CMK (cell line): Measurements from ENCODE around the gene CCDC91.
A peak's percentile ranks its signal among the peaks of the same experiment; 100 is the strongest.
"Not testable (repeated sequence)": the region's sequence is repeated elsewhere in the genome, so short reads cannot be mapped to it uniquely, and the experiment has no call there.

Source experiments
- DNase-seq: peaks from one replicate; pipeline ENCODE4 v3.0.0-alpha.2; 2010; ENCODE audit warnings: low read depth

CCDC91 gene

DNA sequence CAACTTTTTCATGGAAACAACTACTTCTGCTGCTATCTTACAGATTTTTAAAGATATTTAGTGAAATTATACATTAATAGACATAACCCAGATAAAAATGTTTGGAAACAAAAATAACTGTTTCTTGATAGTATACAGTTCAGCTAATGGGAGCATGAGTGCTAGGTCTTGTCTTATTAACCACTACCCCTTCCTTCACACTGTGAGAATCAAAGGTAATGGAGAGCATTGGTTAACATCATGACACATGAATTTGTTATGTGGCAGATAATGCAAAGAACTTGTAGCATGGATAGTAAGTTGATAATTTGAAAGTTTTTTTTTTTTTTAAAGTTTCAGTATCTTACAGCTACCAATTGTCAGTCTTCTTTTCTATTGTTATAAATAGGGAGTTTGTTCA is 44.2 kb downstream of the CCDC91 start:
- no peak for DNase-seq

DNA sequence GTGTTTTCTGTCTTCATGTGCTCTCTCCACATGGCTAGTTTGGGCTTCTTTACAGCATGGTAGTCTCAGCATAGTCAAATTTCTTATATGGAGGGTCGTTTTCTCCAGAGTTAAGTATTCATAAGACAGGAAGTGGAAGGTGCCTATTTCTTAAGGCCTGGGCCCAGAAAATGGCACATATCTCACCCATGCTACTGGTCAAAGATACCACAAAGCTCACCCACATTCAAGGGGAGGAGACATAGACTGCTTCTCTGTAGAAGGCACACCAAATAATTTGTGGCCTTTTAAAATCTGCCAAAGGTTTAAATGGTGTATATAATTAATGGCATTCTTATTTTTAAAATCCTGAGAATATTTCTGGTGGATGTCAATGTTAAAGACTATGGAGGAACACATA is 44.8 kb downstream of the CCDC91 start:
- no peak for DNase-seq

DNA sequence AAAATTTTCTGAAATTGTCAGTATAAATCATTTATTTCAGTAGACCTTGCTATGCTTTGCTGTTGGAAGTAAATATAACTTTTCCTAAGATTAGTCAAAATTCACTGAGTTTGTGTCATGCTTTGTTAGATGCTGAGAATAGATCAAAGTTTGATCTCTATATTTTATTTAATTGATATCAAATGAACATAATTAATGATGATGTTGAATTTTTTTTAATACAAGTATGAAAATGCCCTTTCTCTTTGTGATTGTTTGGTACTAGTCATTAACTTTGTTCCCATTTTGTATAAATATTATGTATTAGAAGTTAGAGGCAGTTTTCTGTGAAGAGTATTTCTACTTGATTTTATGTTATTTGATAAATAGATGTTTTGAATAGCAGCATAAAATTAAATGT is 45.7 kb downstream of the CCDC91 start:
- no peak for DNase-seq

DNA sequence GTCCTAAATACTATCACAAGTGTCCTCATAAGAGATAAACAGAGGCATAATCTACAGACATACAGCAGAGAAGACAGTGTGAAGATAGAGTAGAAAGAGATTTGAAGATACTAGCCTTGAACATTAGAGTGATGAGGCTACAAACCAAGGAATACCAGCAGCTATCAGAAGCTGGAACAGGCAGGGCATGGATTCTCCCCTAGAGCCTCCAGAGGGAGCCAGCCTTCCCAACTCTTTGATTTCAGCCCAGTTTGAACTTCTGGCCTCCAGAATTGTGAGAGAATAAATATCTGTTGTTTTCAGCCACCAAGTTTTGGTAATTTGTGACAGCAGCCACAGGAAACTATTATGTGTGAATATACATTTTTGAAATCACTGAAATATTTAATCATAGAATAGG is 47.2 kb downstream of the CCDC91 start:
- DNase-seq, result no peak

DNA sequence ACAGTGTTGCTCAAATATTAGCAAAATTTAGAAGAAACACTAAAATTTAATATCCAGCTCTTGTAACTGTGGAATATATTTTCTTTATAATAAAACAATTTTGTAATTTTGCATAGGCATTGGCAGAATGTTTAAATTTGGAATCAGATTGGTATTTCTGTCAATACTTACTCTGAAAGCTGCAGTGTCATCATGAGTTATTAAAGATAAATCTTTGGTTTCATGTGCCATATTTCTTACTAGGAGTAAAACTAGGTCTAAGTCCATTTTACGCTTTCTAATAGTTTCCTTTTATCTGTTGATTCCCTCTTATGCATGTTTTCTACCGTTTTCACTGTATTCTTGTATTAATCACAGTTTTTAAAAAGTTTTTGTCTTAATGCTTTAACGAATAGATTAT is 49.7 kb downstream of the CCDC91 start:
- DNase-seq, result no peak

DNA sequence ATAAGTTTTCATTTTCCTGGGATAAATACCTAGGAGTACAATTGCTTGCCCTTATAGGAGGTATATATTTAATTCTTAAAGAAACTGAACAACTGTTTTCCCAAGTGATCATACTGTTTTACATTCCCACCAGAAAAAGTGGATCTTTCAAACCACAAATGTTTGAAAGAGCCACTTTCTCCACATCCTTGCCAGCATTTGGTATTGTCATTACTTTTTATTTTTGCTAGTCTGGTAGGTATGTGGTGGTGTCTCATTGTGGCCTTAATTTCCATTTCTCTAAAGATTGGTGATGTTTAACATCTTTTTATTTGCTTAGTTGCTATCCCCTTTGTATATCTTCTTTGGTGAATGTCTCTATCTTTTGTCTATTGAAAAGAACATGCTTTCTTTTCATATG is 50.6 kb downstream of the CCDC91 start:
- DNase-seq, result no peak

DNA sequence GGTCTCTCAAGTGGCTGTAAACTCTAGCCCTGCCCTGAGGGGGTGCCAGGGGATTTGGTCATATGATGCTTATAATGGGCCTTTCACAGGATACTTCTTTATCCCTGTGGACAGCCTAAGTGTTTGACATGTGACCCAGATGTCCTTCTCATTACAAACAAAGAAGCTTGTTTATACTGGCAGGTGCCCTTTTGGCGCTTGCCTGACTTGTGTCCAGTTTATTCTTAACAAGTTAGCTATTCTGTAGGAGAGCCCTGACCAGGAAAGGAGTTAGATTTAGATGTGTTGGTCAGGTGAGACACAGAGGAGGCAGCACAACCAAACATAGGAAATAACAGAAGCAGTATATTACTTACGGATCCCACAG is 51.9 kb downstream of the CCDC91 start:
- no peak for DNase-seq

DNA sequence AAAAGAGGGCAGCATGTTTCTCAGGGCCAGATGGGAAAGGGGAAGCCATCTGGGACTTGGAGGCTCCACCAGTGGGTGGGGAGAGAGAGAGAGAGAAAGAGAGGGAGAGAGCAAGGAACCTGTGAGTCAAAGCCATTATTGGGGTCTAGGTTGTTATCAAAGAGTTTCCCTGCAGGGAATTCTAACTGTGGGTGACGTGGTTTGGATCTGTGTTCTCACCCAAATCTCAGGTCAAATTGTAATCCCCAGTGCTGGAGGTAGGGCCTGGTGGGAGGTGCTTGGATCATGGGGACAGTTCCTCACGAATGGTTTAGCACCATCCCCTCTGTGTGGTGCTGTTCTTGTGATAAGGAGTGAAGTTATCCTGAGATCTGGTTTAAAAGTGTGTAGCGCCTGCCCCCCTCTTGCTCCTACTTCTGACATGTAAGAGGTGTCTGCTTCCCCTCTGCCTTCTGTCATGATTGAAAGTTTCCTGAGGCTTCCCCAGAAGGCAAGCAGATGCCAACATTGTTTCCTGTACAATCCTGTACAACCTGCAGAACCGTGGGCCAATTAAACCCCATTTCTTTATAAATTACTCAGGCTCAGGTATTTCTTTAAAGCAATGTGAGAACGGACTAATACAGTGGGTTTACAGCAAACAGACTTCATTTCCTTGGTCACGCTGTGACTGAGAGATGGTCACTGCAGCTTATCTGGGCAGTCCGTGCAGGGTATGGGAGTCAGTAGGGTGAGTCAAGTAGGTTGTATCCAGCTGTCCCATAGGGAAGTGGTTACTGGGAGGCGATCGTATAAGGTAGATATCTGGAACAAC is 52.4 kb downstream of the CCDC91 start:
- DNase-seq, result peak; percentile 76

DNA sequence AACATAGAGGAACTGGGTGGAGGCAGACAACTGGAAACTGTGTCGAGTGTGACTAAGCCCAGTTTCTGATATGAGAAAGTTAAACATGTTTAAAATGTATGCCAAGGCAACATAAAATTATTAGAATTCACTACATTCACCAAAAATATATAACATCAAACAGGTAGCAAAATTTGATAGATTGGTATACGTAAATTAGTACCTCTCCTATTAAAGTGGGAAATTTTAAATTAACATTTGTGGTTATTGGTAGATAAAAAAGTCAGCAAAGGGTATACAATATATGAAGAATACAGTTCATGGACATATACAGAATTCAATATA is 53.0 kb downstream of the CCDC91 start:
- DNase-seq, result no peak

DNA sequence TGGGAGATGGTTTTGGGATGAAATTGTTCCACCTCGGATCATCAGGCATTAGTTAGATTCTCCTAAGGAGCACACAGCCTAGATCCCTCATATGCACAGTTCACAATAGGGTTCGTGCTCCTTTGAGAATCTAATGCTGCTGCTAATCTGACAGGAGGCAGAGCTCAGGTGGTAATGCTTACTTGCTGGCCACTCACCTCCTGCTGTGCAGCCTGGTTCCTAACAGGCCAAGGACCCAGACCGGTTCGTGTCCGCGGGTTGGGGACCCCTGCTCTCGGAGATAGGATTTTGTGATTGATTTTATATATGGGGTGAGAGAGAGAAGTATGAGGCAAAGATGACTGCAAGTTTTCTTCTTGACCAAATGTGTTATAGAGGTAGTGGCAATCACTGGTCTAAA is 57.5 kb downstream of the CCDC91 start:
- no peak for DNase-seq

DNA sequence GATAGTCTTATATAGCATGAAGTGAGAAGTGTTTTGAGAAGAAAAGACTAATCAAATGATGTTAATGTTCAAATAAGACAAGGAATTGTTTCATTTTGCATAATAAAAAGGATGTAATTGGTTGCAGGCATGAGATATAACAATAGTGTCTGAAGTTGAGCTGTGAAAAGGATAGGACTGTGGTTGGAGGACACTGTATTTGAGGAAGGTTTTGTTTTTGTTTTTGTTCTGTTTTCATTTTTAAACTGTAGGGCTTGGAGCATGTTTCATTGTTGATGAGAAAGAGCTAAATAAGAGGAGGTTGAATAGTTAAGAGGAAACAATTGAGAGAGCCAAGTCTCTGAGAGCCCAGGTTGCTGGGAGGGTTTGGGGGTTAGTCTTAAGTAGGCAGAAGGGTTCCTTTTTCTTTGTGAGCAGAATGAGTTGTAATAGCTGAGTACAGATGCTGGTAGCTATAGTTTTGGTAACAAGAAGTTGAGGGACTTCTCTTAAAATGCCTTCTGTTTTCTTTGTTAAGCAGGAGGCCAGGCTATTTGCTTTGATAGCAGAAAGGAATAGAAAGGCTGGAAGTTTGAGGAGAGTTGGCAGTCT is 58.4 kb downstream of the CCDC91 start:
- no peak for DNase-seq

DNA sequence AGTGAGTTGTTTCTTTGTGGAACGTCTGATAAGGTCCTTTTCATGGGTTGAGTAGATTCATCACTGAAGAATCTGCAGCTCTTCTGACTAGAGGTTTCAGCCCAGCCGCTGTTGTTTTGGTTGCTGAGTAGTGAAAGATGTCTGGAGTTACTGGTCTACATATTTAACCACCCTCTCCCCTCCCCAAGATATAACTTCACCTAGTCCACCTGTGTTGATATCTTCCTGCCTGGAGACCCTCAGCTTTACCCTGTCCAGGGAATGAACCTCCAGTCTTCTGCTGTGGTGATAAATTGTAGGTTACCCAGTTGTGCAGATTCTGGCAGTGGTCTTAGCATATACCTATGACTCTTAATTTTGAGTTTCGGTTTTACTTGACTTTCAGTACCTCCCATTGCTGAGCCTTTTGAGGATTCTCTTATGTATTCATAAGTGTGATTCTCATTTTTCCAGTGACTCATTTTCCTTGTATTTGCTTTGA is 62.9 kb downstream of the CCDC91 start:
- no peak for DNase-seq

DNA sequence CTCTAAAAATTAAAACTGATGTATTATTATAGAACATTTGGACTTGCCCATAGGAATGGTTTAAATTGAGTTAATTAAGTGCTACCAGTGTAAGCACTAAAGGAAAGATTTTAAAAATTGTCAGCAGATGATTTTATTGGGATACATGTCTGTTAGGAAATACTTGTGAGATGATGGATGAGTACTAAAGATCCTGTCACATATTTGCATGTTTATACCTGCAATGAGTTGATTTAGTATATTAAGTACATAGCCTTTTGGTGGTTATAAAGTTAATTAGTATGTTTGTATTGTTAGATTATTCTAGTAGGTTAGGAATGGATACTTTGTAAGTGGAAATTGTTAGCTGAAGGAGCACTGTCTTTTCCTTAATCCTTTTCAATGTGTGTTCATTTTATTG is 67.2 kb downstream of the CCDC91 start:
- DNase-seq, result no peak

DNA sequence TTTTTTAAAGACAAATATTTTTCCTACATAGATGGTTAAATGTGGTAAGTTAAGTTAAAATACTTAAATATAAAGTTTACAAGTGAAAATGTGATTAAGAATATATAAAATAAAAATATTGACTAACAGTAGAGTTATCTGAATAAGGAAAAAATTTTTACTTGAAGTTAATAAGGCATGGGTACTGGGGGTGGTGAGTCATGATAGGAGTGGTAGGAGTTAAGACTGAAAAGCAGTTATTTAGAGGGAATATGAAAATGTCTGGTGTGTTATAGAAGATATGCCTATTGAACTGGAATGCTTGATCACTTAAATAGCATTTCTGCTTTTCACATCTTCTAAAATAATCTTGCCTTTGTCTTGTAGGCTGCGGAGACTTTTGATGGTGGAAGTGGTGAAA is 68.7 kb downstream of the CCDC91 start:
- no peak for DNase-seq

DNA sequence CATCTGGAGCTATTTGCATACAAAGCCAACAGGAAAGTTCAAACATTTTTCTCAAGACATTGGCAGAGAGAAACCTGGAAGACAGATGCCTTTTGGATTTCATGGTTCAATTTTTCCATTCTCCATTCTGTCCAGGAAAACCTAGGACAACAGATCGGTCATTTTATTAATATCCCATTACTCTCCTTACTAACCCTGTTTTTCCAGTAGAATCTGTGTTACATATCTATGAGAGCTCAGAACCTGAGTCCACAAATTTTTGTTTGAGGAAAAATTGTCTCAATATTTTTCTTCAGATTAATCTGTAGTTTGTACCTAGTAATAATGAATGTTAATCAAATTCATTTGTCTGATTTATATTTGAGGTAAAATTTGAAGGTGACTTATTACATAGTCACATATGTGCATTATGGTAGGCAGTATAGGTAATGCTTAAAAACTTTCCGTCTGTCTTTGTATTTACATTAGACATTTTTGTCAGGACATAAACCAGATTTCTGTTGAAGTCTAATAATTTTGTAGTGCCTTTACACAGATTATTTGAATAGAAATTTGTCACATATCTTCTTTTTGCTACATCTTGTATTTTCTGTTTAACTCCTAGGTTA is 75.3 kb downstream of the CCDC91 start:
- no peak for DNase-seq

DNA sequence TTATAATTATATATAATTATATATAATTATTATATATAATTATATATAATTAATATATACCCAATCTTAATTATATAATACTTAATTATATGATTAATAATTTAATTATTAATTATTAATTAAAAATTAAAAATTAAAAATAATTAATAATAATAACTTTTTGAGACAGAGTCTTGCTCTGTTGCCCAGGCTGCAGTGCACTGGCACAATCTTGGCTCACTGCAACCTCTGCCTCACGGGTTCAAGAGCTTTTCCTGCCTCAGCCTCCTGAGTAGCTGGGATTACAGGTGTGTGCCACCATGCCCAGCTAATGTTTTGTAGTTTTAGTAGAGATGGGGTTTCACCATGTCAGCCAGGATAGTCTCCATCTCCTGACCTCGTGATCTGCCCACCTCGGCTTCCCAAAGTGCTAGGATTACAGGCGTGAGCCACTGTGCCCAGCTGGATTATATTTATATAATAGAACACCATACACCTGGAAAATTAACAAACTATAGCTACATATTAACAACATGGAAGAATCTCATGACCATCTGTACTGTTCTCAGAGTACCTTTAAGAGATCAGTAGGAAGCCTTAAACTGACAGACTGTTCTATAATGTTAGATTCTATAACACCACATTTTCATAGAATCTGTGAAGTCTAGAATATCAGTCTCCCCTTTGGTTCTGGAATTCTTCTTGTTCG is 77.8 kb downstream of the CCDC91 start:
- DNase-seq, result not testable (repeated sequence)

DNA sequence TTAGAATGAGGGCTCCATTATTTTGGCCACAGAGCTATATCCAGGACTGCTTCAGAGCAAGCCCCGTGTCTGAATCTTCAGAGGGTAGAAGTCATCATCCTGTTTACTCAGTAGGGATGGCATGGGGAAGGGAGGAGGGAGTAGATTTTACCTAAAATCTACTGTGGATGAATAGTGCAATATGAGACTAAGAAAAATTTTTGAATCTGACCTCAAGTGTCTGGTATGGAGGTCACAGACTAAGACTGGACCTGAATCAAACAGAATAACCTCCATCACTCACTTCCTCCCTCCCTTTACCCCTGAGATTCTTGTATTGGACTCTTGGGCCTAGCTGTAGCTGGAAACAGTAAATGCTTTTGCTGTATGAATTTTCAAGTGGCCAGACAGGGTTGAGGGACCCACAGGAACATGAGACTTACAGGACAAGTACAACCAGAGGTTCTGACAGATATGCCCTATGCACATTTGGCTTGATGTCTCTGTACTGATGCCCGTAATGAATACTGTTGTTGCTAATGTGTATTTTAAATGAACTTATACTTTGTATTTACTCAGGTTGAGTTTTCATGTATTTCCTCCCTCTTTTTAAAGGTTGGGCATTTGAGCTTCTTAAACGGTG is 78.5 kb downstream of the CCDC91 start:
- no peak for DNase-seq

DNA sequence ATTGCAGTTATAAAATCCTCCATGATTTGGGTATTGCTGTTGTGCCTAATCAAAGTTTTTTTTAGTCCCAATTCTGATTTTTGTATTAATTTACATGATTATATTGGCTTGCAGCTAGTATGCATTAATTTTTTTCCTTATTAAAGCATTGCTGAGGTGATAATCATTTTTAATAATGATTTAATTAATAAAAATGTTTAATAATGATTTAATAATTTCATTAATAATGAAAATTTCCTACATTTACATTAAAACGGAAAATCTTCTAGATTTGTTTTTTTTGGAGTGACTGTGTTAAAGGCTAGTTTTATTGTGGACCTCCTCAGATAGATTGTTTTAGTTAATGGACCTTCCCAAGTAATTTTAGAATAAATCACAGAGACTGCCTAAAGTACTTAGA is 79.6 kb downstream of the CCDC91 start:
- no peak for DNase-seq

DNA sequence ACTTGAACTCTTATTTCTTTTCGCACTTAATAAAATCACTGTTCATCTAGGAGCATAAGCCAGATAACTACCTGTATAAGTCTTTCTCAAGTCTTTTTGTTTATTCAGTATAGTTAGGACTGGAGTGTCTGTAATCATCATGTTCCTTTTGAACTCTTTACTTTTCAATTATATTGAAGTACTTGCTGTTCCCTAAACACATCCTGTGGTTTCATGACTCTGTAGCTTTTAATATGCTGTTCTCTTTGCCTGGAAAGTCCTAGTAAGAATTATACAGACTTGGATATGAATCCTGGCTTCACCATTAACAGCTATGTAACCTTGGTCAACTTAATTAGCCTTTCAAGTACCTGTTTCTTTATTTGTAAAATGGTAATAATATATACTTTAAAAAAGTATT is 88.2 kb downstream of the CCDC91 start:
- DNase-seq, result no peak

DNA sequence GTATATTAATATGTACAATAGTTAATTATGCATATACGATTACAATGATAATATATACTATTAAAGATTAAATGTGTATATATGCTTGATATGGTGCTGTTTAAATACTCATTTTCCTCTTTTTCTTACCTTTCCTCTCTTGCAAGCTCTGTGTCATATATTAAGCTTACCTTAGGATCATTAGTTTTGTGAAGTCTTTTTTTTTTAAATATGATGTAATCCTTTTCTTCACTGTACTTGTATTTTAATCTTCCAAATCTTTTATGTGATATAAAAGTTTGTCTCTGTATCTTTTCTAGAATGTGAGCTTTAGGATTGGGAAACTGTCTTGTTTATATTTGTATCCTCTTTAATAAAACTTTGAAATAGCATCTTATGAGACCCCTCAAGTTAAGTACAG is 88.7 kb downstream of the CCDC91 start:
- no peak for DNase-seq

DNA sequence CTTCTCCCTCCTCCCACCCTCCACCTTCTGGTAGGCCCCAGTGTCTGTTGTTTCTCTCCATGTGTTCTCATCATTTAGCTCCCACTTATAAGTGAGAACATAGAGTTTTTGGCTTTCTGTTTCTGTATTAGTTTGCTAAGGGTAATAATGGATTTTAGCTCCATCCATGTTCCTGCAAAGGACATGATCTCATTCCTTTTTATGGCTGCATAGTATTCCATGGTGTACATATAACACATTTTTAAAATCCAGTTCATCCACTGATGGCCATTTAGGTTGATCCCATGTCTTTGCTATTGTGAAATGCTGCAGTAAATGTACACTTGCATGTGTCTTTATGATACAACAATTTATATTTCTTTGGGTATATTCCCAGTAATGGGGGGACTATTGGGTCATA is 96.1 kb downstream of the CCDC91 start:
- DNase-seq, result no peak

DNA sequence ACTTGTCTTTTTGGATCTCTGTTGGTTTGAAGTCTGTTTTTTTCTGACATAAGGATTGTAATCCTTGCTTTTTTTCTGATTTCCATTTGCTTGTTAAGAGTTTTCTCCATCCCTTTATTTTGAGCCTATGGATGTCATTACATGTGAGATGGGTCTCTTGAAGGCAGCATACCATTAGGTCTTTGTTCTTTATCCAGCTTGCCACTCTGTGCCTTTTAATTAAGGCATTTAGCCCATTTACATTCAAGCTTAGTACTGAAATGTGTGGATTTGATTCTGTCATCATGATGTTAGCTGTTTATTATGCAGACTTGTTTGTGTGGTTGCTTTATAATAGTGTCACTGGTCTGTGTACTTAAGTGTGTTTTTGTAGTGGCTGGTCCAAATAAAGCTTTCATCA is 100.0 kb downstream of the CCDC91 start:
- no peak for DNase-seq

DNA sequence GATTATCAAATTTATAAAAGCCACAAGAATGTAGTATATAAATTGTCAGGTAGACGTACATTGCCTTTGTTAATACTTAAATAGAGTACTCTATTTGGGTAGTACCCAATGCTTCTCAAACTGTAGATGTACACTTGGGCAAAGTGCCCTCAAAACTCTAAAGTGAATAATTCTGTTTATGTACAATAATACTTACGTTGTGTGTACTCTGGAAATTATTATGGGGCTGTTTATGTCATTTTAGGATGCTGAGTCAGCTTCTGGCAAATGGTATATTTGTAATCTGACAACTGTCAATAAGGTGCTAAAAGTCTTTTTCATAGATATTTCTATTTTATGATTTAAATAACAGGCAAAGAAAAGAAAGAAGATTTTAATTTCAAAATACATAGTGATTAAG is 102.4 kb downstream of the CCDC91 start:
- no peak for DNase-seq
